ENCODE results near the gene PPWD1.

DNA sequence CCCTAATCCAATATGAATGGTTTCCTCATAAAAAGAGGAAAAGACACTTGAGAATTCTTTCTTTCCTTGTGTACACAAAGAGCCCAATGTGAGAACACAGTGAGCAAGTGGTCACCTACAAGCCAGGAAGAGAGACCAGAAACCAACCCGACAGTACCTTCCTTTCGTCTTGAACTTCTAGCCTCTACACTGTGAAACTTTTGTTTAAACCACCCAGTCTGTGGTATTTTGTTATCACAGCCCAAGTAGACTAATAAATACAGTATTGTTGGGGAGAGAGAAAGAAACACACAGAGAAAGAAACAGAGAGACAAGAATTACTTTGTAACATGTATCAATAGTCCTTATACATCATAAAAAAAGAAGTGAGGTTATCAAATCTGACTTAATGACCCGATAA, 37.4 kb upstream of the PPWD1 start:
- TF ChIP-seq, protein P1, sequence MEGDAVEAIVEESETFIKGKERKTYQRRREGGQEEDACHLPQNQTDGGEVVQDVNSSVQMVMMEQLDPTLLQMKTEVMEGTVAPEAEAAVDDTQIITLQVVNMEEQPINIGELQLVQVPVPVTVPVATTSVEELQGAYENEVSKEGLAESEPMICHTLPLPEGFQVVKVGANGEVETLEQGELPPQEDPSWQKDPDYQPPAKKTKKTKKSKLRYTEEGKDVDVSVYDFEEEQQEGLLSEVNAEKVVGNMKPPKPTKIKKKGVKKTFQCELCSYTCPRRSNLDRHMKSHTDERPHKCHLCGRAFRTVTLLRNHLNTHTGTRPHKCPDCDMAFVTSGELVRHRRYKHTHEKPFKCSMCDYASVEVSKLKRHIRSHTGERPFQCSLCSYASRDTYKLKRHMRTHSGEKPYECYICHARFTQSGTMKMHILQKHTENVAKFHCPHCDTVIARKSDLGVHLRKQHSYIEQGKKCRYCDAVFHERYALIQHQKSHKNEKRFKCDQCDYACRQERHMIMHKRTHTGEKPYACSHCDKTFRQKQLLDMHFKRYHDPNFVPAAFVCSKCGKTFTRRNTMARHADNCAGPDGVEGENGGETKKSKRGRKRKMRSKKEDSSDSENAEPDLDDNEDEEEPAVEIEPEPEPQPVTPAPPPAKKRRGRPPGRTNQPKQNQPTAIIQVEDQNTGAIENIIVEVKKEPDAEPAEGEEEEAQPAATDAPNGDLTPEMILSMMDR (IDR thresholded peaks at IDR 0.05; ENCODE audit: low read depth, low read length) = no peak
- no peak for TF ChIP-seq MYC (IDR thresholded peaks at IDR 0.05; ENCODE audit: low read depth, low read length)
- TF ChIP-seq, protein P2, sequence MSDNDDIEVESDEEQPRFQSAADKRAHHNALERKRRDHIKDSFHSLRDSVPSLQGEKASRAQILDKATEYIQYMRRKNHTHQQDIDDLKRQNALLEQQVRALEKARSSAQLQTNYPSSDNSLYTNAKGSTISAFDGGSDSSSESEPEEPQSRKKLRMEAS (IDR thresholded peaks at IDR 0.05; ENCODE audit: low read depth, low read length) = no peak

Measured in NB4 (cell line).